Measurements from ENCODE around the gene EHBP1L1. TPM values are rescaled to one million over a fixed set of nuclear protein-coding genes. Genes with fewer than 3 reads are reported as not detected.

Gene EHBP1L1
- total and polyA plus RNA-seq, 2 of the 13 experiments (the other 11 are each of a cell fraction or from before 2014, with no cell fraction given) = 8.3 to 10.6 TPM

- TF ChIP-seq E2F2 (CRISPR knock-in tag; IDR thresholded peaks at IDR 0.05; ENCODE audit: borderline replicate concordance) = no peak
- TF ChIP-seq CTCF (CRISPR knock-in tag; IDR thresholded peaks at IDR 0.05) = no peak
- no peak for TF ChIP-seq NFE2L1 (CRISPR knock-in tag; IDR thresholded peaks at IDR 0.05; ENCODE audit: borderline replicate concordance)
Measured at GRCh38 chr11:65586676-65587075, 10.8 kb downstream of the EHBP1L1 start (continued).

GRCh38 chr11:65588199-65589054, 12.6 kb downstream of the EHBP1L1 start:
- H4K20me1 ChIP-seq (ENCODE audit: insufficient read depth, low read length) = no peaks in the 10 kb centered on the region
- no peak overlapping the region for H3K9ac ChIP-seq (ENCODE audit: insufficient read depth, low read depth, low read length)
- no peak overlapping the region for H2AFZ ChIP-seq (ENCODE audit: low read length)
- H3K79me2 ChIP-seq (ENCODE audit: insufficient read depth, low read length) = no peaks in the 10 kb centered on the region
- intact Hi-C loops (cut with micrococcal nuclease; ENCODE audit: unreplicated experiment) = no loop called here
- in situ Hi-C loops (cut with HindIII; ENCODE audit: extremely low pct_ligation_motif_present, low pct_unique_long_range_greater_than_20kb) = loop anchor here (5.0 kb wide), 1 partner anchor 46 kb away; no protein-coding TSS in a partner anchor
- H3K27me3 ChIP-seq (ENCODE audit: control insufficient read depth in 1 of 2, insufficient read depth in 2 of 2, low read length in 2 of 2) = no peaks in the 10 kb centered on the region
- H3K4me2 ChIP-seq (ENCODE audit: low read depth, low read length) = peak overlapping the region; percentile 4; the same call in 1 of the 2 replicates
- H3K4me3 ChIP-seq (replicated peaks in 1 of 3; ENCODE audit: insufficient read depth in 1 of 3, low read depth in 2 of 3, low read length in 3 of 3) = no peak overlapping the region
- peak; percentile 70 for FAIRE-seq
- H3K4me1 ChIP-seq (ENCODE audit: insufficient read depth, low read length) = peaks cover 25% of the 10 kb centered on the region
- H3K9me3 ChIP-seq (ENCODE audit: low read length) = no peaks in the 10 kb centered on the region
- peak; percentile 90 for ATAC-seq
- no TSS peak for BruUV-seq (replicated peaks)
- CTCF ChIA-PET (ENCODE audit: low intra/inter-chr PET ratio, low total read pairs) = interaction anchor here (2.2 kb wide), 1 partner anchor 14 kb away, joined by 16 read pairs; no protein-coding TSS in a partner anchor
- 59% methylated on average over 7 of the region's 13 CpGs for WGBS (ENCODE audit: low lambda C conversion rate)
- H3K27ac ChIP-seq (ENCODE audit: extremely low read length, insufficient read depth, low read length) = no peak overlapping the region
- no peaks in the 10 kb centered on the region for H3K36me3 ChIP-seq (replicated peaks in 1 of 2; ENCODE audit: control insufficient read depth in 1 of 2, insufficient read depth in 2 of 2, low read length in 2 of 2)
- POLR2A ChIA-PET = interaction anchor here (1.2 to 1.5 kb wide), 3 partner anchors 11 to 18 kb away, joined by 3 to 6 read pairs (median 4); partner anchors contain the start of gene ZNRD2
- peak; percentile 73 for DNase-seq (ENCODE audit: low spot score)
- TF ChIP-seq MXD1 (CRISPR knock-in tag; IDR thresholded peaks at IDR 0.05) (0 out of 2 replicates have a peak, but pooled peaks have one; percentile 24), EP300 (IDR thresholded peaks at IDR 0.05; ENCODE audit: low read depth in 2 of 2, low read length in 2 of 2) (no peak), EP300 (CRISPR knock-in tag; IDR thresholded peaks at IDR 0.05; ENCODE audit: borderline replicate concordance) (no peak), ZSCAN20 (CRISPR knock-in tag; IDR thresholded peaks at IDR 0.05; ENCODE audit: borderline replicate concordance) (no peak), ZSCAN5A (CRISPR knock-in tag; IDR thresholded peaks at IDR 0.05; ENCODE audit: borderline replicate concordance) (no peak), ZNF264 (CRISPR knock-in tag; IDR thresholded peaks at IDR 0.05) (no peak), ARID4A (CRISPR knock-in tag; IDR thresholded peaks at IDR 0.05; ENCODE audit: borderline replicate concordance) (peak; percentile 34; the same call in 1 of the 2 replicates)

Data from HepG2 (cell line).